NCI-H345 treated with DMSO at 0.1 percent for 48 hours (cell line): ENCODE measurements around the gene SEC14L1.
"Not testable (repeated sequence)": the region's sequence is repeated elsewhere in the genome, so short reads cannot be mapped to it uniquely, and the experiment has no call there.

Source experiments
- DNase-seq: peaks from one replicate; lab custom pipeline; 2025; ENCODE audit not compliant: unreplicated experiment; lab: John Stamatoyannopoulos, UW

The SEC14L1 gene

DNA sequence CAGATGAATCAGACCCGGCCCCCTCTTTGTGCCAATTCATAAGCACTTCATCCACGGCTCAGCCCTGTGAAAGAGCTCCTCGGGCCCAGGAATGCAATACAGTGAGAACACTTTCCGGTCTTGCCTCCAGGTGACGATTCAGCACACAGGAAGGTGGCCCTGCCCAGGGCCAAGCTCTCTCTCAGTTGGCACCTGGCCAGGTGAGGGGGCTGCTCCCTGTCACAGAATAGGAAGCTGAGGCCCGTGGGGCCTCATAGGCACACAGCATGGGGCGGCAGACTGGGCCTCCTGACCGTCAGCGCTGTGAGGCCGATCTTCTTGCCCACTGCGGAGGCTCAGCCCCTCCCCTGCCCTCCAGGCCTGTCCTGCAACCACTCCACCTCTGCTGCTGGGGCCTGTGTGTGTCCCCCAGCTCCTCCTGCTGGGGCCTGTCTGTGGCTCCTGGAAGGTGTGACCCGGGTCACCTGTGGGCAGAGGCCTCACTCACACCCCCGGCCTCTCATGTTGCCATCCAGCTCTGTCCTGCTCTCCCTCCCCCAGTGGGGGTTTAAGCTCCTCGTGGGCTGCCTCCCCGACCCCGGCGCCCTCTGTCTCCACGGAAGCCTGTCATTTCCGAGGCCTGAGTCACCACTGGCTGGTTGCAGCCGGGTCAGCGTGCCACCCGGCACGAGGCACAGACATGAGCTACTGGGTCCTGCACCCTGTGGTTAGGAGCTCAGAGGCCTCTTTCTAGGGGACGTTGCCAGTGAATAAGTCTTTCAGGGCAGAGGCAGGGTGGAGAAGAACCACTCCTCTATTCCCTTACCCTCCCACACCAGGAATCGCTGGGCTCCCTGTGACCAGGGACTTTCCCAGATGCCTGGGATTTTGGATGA lies 114.4 kb downstream of the SEC14L1 start:
- DNase-seq: no peak

DNA sequence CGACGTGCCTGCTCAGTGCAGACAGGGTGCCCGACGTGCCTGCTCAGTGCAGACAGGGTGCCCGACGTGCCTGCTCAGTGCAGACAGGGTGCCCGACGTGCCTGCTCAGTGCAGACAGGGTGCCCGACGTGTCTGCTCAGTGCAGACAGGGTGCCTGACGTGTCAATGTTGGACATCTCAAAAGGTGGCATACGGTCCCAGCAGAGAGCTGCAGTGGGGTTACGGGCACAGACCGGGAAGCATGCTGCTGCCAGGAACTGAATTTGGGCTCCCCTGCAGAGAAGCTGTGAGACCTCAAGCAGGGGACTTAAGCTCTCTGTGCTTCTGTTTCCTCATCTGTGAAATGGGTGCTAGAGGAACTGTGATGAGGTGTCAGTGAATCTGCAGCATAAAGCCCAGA lies 115.2 kb downstream of the SEC14L1 start:
- not testable (repeated sequence) for DNase-seq

DNA sequence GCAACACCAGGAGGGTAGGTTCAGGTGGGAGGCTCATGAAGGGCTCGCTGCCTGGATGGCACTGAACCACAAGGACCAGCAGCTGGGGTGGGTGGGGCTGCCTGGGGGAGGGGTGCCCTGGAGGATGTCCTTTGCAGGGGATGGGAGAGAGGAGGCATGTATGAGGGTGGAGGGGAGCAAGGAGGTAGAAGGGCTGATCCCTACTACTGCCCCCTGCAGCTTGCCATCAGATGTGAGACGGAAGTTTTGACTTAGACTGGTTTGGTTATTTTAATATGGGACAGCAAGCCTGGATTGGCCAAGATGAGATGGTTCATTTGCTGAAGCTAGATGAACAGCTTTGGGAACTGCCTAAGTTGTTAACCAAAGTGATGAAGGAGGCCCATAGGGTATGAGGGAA lies 115.9 kb downstream of the SEC14L1 start:
- no peak for DNase-seq

DNA sequence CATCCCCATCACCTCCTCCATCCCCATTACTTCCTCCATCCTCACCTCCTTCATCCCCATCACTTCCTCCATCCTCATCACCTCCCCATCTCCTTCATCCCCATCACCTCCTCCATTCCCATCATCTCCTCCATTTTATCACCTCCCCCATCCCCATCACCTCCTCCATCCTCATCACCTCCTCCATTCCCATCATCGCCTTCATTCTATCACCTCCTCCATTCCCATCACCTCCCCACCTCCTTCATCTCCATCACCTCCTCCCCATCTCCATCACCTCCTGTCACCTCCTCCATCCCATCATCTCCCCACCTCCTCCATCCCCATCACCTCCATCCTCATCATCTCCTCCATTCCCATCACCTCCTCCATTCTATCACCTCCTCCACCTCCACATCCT lies 116.4 kb downstream of the SEC14L1 start:
- no peak for DNase-seq

DNA sequence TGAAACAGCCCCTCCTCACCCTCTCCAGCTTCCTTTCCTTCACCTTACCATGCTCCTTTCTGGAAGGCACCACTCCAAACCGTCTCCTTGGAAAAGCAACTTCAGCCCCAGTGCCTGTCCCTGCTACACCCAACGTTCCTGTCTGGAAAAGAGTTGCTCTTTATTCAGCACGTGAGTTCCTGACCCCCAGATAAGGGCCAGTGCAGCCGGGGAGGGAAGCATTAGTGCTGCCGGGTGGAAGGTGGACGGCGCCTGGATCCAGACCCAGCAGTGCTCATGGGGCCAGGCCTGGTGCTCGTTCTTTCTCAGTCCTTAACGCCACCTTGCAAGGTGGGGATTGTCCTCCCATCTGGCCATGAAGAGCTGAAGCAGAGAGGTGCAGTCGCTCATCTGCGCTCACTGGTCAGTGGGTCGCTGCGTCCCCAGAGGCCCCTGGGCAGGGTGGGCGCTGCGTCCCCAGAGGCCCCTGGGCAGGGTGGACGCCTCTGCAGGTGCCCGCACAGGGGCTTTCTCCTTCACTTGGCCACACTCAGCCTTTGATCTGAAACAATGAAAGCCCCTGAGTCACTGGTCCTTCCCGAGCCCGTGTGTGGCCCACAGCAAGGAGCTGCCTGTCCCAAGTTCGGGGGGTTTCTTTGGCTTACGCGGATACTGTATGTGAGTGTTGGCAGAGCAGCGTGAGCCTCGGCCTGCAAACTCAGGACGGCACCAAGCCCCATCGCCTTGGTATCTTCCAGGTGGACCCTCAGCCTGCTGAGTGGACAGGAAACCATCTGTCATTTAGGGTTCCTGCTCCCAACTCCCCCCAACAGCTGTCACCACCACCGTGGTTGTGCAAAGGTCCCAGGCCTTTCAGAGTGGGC lies 117.1 kb downstream of the SEC14L1 start:
- no peak for DNase-seq

DNA sequence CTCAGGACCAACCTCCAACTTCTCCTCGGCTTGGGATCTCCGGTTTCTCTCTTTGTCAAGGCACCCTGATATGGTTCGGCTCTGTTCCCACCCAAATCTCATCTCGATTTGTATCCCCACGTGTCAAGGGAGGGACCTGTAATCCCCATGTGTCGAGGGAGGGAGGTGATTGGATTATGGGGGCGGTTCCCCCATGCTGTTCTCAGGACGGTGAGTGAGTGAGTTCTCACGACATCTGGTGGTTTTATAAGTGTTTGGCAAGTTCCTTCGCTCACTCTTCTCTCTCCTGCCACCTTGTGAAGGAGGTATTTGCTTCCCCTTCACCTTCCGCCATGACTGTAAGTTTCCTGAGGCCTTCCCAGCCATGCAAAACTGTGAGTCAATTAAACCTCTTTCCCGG lies 117.9 kb downstream of the SEC14L1 start:
- no peak for DNase-seq

DNA sequence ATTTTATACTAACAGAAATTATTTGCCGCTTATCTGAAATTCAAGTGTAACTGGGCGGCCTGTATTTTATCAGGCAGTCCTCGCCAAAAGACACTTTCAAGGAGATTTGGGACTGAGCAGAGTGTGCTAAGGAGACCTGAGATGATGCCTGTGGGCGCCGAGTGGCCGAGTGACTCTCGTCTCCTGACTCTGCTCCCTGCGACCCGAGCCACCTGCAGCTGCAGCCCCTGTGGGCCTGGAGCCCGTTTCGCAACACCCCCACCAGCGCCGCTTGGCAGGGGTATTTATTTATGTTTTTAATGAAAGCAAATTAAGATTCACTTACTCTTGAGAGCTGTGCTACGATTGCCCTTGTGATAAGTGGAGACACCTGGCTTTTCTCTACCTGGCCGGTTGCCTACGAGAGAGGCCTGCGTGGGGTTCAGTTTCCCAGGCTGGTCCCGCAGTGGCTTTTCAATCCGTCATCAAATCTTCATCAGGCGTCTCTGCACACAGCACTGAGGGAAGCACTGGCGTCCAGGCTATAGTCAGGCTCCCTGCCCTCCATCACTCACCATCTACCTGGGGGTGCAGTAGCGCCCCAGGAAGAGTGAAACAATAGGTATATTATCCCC lies 124.0 kb downstream of the SEC14L1 start:
- DNase-seq: peak; percentile 81

DNA sequence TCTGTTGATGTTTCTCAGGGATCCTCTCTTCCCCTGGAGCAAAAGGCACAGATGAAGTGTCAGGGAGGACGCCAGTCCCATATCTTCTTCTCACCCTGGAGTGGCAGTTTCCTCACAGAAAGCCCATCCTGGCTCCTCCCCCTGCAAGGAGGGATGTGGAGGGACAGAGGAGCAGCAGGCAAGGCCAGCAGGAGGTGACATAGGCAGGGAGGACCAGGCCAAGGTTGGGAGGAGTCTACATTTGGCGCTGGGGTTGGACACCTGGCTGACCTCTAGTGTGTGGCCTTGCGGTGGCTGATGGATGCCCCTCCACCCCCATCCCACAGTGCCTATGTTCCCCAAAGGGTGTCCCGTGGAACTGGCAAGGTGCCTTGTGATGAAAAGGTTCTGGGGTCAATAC lies 125.4 kb downstream of the SEC14L1 start:
- DNase-seq: no peak
